ENCODE results near the gene ITGAE.

ITGAE gene

DNA sequence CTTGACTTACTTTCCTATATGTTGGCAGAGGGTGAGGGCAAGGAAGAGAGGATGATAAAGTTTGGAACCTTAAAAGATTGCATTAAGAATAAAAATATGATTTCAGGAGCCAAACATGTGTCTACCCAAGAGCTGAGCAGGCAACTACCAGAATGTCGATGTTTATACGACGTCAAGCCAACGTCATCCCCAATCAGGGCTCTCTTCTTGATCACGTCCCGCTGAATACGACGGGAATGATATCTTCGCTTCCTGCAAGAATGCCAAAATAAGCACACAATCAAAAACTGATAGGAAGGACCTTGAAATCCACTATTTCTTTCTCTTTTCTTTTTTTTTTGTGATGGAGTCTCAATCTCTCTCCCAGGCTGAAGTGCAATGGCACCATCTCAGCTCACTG lies 20.1 kb upstream of the ITGAE start:
- no peak for DNase-seq (ENCODE audit: low read depth in 2 of 2, low spot score in 1 of 2)

DNA sequence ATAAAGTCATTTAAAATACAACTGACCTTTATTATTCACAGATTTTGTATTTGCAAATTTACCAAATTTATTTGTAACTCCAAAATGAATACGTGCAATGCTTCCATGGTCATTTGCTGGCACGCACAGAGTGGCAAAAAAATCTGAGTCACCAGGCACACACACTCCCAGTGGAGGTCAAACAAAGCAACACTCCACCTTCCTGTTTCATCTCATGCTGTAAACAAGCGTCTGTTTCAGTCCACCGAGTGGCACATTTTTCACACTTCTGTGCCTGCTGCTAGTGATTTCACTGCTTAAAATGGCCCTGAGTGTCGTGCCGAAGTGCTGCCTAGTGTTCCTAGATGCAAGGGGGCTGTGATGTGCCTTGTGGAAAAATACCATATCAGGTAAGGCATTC lies 17.8 kb upstream of the ITGAE start:
- DNase-seq (ENCODE audit: low read depth in 2 of 2, low spot score in 1 of 2), result no peak

DNA sequence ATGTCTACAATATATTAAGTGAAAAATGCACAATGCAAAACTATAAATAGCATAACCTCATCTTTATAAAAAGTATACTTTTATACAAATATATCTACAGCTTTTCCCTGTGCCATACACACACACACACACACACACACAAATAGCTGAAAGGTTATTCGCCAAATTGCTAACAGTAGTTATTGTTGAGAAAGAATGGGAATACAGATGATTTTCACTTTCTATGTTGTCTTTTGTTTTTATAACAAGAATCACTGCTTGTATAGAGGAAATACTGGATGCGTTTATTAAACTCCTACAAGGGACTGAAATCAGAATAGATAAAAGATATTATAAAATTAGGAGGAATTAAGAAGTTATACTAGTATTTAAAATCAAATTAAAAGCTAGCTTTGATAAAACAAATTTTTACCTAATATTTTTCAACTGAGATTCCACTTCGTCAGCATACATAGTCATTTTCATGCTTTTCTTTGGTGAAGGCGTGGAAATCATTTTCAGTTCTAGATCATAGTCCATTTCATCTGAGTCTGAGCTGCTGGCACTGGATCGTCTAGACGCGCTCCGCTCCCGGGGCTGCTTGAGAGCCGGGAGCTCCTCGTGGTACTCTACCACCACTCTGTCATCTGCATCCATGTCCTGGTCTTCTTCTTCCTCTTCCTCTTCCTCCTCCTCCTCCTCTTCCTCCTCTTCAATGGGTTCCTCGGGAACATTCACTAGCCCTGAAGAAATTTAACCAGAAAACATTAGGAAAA lies 17.0 kb upstream of the ITGAE start:
- DNase-seq (ENCODE audit: low read depth in 2 of 2, low spot score in 1 of 2), result no peak

DNA sequence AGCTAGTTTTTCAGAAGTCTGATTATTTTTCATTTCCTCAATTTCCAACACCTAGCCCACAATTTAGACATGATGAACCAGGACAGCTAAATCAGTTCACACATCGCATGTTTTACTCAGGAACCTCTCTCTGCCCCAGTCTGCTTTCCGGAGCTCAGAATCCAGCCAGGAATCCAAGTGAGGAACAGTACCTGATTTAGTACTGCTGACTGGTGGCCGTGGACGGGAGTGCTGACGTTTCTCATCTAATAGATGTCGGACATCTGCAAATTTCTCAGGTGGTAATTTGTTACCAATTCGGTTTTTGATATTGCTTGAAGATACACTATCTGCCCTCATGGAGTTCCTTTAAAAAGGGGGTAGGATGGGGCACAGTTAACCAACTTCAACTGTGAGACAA lies 14.9 kb upstream of the ITGAE start:
- no peak for DNase-seq (ENCODE audit: low read depth in 2 of 2, low spot score in 1 of 2)

DNA sequence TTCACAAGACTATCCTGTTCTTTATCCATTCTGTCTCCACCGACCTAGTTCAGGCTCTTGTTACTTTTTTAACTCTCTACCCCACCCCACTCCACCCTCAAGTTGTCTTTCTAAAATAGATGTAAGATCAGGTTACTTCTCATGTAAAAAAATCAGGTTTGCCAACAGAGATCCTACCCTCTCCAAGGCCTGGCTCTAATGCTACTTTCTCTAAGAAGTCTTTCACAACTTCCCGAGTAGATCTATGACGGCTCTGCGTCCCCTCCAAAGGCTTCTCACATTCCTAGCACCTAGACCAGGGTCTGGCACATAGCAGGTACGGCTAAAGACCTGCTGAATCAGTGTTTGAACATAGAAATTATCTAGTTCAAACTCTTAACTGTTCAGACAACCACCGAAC lies 14.1 kb upstream of the ITGAE start:
- DNase-seq (ENCODE audit: low read depth in 2 of 2, low spot score in 1 of 2), result no peak

DNA sequence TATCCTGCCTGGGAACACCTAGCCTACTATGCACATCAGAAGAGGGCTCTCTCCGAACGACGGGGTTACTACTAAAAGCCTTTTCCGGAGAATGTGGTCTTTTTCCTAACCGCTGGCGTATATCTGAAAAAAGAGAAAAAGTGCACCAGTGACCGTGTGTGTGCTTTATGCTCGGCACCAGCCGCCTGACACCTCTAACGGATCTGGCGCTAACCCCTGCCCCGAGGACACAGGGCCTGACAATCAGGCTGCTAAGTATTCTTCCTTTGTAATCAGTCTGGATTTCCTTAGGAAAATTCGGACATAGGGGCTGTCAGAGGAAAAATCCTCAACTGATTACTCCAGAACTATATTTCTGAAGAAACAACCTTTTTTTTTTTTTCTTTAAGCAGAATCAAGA lies 13.4 kb upstream of the ITGAE start:
- no peak for DNase-seq (ENCODE audit: low read depth in 2 of 2, low spot score in 1 of 2)

DNA sequence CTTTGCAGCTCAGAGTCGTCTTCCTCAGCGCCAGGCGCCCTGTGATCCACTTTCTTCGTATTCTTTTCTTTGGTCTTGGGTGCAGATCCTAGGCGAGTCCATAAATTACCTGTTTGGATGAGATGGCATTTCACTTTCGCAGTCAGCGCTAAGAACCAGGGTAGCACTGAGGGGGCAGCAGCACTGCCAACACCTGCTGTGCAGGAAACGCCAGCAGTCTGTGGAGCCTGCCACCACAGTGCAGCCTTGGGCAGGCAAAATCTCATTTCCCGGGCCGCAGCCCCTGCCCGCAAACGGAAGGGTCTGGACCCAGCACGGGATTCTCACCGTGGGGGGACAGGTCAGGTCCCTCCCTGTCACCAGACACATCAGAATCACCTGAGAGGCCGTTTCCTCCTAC lies 12.2 kb upstream of the ITGAE start:
- DNase-seq (ENCODE audit: low read depth in 2 of 2, low spot score in 1 of 2), result no peak

DNA sequence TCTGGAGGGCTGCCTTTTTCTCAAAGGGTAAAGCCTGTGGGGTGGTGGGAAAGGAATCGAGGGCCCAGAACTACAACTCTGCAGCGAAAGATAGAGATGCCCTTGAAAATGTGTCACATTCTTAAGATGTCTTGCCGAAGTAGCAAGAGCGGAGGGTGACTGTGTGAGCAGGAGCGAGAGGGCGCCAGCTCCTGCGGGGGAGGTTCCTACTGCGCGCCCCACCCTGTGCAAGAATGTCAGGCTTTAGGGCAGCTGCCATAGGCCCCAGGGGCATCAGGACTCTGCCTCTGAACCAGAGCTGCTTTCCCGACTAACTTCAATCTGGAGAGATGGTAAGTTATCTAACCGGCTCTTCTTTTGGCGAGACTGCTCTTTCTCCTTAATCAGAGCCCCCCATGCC lies 11.8 kb upstream of the ITGAE start:
- no peak for DNase-seq (ENCODE audit: low read depth in 2 of 2, low spot score in 1 of 2)

DNA sequence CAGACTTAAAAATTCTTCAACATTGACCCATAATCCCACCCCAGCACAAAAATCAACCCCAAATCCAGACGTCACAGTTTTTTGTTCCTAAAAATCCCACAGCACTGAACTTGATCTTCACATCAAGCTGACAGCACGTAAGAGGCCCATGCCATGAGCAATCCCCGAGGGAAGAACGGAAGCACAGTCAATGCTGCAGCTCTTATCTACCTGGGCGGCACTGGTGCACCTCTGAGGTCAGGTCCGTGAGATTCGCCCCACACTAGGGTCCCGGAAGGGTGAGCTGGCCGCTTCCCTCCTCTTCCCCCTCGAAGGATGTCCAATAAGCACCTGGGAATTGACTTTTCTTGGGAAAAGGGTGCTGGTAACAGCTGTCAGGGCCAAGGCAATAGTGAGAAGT lies 11.3 kb upstream of the ITGAE start:
- DNase-seq (ENCODE audit: low read depth in 2 of 2, low spot score in 1 of 2), result no peak

DNA sequence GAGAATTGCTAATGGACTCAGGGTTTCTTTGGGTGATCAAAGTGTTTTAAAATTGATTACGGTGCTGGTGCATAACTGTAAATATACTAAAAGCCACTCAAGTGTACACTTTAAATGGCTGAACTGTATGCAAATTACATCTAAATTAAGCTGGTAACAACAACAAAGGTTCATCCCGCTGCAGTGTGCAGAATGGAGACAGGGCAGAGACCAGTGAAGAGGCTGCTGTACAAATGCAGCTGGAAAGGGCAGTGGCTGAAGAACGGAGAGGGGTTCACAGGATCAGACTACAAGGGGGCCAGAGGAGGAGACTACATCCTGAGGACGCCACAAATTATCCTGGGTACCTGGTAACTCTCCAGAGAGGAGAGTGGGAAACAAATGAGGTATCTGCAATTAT lies 9.0 kb upstream of the ITGAE start:
- DNase-seq (ENCODE audit: low read depth in 2 of 2, low spot score in 1 of 2), result no peak

DNA sequence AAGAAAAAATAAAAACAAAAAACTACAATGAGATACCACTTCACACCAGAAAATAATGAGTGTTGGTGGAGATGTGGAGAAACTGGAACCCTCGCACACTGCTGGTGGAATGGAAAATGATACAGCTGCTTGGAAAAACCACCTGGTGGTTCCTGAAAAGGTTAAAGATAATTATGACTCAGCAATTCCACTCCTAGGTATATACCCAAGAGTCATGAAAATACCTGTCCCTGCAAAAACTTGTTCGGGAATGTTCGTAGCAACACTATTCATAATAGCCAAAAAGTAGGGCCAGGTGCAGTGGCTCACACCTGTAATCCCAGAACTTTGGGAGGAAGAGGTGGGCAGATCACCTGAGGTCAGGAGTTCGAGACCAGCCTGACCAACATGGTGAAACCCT lies 8.1 kb upstream of the ITGAE start:
- DNase-seq (ENCODE audit: low read depth in 2 of 2, low spot score in 1 of 2), result no peak

DNA sequence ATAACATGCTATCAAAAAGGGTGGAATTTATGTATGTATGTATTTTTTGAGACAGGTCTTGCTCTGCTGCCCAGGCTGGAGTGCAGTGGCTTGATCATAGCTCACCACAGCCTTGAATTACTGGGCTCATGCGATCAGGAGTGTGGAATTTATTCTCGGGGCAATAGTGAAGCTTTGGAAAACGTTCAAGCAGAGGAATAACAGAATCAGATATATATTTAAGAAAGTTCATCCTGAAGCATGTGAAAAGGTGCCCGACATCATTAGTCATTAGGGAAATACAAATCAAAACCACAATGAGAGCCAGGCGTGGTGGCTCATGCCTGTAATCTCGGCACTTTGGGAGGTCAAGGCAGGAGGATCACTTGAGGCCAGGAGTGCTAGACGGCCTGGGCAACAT lies 7.7 kb upstream of the ITGAE start:
- DNase-seq (ENCODE audit: low read depth in 2 of 2, low spot score in 1 of 2), result no peak

DNA sequence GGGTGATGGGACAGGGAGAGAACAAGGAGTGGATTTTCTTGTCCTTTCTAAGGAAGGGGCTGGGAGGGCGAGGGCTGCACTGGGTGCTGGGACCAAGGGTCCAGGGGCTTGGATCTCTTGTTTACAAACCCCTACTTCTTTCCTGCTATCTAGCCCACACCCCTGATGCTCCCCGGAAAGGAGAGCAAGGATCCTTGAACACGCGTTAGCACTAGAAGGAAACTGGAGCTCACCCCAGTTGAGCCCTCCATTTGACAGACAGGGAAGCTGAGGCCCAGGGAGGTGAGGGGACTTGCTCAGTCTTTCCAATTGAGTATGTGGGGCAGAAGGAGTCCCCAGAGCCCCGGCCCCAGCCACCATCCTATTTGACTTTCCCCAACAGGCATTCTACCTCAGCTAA lies 4.6 kb upstream of the ITGAE start:
- DNase-seq (ENCODE audit: low read depth in 2 of 2, low spot score in 1 of 2), result no peak

DNA sequence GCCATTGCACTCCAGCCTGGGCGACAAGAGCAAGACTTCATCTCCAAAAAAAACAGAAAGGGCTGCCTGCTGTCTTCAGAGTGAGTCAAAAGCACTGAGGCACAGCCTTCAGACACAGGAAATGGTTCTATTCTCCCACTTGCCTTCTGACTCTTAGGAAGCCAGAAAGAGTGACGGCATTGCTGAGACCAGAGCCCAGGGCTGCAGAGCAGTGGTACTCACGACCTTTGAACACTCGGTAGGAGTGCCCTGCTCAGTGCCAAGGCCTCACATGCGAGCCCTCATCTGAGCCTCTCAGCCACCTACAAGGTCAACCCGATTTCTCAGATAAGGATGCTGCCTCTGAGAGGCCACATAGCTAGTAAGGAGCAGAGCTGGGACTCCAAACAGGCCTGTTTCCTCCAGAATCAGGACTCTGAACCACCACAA lies 3.5 kb upstream of the ITGAE start:
- DNase-seq (ENCODE audit: low read depth in 2 of 2, low spot score in 1 of 2), result no peak

DNA sequence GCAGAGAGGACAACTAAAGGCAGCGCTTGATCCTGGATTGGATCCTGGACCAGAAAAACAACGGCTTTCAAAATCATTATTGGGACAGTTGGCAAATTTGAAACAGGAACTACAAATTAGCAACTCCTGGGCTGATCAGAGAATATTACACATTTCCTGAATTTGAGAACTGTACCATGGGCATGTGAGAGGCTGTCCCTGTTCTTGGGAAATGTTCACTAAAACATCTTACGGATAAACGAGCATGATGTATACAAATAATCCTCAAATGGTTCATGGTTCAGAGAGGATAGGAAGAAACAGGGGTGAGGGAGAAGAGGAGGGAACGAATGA lies 2.3 kb upstream of the ITGAE start:
- DNase-seq (ENCODE audit: low read depth in 2 of 2, low spot score in 1 of 2), result no peak

DNA sequence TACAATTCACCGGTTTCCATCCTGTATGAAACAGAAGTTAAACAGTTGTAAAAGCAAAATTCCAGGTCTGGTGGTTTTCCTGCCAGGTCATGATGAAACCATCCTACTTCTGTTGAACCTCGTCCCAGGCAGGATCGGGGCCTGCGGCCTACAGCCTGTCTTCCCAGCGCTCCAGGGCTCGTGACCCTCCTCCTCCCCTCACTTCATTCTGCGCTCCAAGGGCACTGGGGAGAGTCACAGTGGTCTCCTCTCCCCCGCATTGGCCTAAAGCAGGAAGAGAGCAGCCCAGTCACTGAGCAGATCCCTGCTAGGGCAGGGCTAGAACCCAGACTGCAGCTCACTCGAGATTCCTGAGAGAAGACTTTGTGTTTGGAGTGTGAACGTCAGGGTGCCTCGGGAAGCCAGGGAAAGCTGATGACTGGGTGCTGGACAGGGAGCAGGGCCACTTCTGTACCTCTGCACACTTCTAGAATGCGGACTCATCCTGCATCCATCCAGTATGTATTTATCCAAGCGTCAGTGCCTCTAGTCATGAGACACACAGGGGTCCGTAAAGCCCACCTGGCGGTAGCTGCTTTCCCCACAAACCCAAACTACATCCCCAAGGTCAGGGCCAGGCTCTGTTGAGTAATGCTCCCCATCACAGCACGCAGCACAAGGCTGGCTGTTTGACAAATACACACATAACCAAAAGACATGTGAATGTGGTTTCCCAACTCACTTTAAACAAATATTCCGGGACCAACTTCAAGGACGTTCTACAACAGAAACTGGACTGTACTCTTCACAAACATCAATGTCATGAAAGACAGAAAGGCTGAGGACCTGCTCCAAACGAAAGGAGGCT lies 1.7 kb upstream of the ITGAE start:
- no peak for DNase-seq (ENCODE audit: low read depth in 2 of 2, low spot score in 1 of 2)

DNA sequence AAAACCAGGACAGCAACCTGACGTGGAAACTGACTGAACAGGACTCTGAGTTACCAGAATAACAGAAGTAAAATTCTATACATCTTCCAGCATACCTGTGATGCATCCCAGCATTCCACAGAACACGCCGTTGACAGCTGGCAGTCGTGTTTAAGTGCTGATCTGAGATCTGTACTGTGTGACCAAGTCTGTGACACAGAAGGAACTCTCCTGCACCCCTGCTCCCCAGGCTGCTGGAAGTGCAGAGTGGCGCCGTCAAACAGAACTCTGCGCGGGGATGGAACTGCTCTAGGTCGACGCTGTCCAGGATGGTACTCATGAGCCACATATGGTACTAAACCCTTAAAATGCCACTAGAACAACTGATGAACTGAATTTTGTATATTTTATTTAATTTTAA lies 804 bp upstream of the ITGAE start:
- no peak for DNase-seq (ENCODE audit: low read depth in 2 of 2, low spot score in 1 of 2)

DNA sequence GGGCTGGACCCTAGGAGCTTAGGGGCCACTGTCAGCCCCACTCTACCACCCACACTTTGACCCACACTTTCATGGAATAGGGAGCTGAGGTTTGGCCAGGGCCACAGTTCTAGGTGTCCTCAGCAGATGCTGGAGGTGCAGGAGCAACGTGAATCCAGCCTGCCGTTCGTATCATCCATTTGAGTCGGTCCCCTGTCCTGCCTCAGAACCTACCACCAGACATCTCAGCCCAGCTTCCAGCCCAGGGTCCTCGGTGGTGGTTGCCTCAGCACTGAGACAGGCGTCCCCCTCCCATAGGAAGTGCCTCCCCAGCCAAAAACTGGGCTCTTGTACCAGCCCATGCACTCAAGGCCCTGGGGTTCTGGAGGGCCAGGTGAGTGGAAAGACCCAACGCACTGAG lies 359 bp upstream of the ITGAE start:
- no peak for DNase-seq (ENCODE audit: low read depth in 2 of 2, low spot score in 1 of 2)

DNA sequence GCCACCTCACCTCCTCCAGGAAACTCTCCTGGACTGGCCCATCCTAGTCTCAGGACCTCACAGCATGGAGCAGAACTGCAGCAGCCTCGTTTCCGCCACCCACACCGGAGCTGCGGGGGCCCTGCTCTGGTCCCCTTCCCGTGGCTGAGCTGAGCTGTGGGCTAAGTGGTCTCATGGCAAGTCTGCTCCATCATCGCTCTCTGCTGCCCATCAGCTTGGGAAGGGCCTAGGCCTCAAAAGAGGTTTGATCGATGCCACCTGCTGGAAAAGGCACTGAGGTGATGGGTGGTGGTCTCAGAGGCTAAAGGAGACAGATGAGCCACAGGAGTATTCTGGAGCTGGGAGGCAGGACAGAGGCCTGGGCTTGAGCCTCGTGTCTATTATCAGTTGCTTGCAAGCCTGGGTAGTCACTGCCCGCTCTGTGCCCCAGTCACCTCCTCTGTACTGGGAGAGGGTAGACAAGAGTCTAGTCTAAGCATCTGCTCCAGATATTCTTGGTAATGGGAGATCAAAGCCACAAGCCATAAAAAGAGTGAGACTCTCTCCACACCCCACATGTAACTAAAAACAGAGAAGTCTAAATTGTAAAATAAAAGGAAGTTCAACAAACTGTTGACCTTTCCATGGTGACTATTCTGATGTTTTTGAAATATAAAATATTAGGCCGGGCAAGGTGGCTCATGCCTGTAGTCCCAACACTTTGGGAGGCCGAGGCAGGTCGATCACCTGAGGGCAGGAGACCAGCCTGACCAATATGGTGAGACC lies 1.6 kb downstream of the ITGAE start:
- no peak for DNase-seq (ENCODE audit: low read depth in 2 of 2, low spot score in 1 of 2)

DNA sequence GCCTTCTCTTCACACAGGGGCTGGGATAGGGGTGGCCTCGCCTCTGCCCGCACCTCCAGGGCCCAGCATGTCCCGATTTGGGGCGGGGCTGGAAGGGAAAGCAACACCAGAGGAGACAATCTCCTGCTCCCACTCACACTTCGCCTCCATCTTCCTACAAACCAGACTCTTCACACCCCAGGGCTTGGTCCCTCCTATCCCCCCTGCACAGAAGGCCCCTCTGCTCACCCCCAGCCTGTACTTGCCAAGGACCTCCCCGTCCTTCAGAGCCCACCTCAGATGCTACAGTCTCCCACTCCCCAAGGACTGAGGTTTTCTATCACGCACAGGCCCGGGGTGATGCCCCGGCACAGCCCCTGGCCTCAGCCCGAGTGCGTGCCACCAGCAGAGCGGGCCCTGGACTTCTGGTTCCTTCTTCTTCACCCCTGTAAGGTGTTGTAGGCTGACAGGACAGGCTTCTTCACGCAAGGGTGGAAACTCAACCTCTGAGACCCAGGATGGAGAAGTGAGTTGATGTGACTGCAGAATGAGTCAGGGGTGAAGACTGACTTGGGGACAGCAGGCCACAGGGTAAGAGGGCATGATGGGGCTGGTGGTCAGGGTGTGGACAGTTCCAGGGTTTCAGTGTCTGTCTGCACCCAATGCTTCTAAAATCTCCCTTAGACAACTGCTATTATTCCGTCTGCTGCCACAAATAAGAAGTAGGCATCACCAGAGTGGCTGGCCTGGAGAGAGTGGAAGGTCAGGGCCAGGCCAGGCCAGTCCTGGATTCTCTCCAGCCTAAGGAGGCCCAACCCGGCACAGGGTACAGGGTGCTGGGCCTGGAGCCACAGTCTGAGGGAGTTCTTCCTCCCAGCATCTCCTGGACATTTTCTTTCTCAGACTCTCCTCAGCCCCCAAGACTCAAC lies 2.5 kb downstream of the ITGAE start:
- DNase-seq (ENCODE audit: low read depth in 2 of 2, low spot score in 1 of 2), result no peak

DNA sequence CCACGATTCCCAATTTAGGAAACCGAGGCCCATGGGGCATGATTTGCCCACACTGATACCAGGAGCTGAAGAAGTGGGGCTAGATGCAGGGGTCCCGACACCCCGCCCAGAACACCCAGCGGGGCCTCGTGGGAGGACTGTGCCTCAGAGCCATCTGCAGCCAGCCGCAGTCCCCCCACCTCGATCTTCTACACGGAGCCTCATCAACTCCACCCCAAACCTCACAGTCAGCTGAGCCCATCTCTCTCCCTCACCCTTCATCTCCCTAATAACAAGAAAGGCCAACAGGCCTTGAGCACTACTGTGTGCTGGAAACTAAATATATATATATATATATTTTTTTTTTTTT lies 4.2 kb downstream of the ITGAE start:
- no peak for DNase-seq (ENCODE audit: low read depth in 2 of 2, low spot score in 1 of 2)
